Amygdala (tissue), 56 donors: ENCODE measurements around the gene TMBIM4.
"Not testable (repeated sequence)": the region's sequence is repeated elsewhere in the genome, so short reads cannot be mapped to it uniquely, and the experiment has no call there.

ENCODE experiments used
- DNase-seq, 56 donors: peaks; one replicate each; lab custom pipeline; 2025; lab: John Stamatoyannopoulos, UW

The TMBIM4 gene, protein sequence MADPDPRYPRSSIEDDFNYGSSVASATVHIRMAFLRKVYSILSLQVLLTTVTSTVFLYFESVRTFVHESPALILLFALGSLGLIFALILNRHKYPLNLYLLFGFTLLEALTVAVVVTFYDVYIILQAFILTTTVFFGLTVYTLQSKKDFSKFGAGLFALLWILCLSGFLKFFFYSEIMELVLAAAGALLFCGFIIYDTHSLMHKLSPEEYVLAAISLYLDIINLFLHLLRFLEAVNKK

GRCh38 chr12:66169221-66170170 lies at the start of gene TMBIM4:
TMBIM4 (minus strand) TSS chr12:66169996; CDS start chr12:66169951, 45 bp downstream.
- peak; percentile 31 to 96 (median 84) for DNase-seq

DNA sequence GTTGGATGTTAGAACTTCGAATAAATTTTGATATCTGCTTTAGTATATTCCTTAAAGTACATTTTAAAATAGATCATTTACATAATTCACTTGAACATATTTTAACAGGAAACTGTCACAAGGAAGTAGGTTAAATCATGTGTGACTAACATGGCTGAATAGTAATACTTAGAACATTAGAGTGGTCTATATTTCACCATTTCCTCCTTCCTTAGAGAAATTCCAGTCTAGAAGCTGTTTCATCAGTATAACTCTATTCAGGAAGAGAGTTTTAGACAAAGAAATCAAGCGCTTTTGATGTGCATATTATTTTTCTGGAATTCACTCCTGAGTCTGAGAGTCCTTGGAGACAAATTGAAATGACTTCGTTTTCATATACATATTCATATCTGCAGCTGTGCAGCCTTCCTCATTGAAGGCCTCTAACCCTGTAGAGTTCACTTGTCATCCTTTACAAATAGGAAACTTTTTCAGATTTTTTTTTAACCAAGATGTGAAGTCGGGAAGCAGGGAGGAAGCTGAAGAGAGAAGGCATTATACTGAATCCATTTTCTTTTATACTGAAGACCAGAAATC lies 47.6 kb upstream of the TMBIM4 start:
- no peak for DNase-seq

DNA sequence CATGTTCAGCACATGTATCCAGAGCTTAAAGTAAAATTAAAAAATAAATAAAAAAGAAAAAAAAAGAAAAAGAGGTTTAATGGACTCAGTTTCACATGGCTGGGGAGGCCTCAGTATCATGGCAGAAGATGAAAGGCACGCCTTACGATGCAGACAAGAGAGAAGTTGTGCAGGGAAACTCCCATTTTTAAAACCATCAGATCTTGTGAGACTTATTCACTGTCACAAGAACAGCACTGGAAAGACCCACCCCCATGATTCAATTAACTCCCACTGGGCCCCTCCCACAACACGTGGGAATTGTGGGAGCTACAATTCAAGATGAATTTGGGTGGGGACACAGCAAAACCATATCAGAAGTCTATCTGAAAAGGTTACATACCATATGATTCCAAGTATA lies 43.2 kb upstream of the TMBIM4 start:
- not testable (repeated sequence) for DNase-seq

GRCh38 chr12:66211573-66211972 lies 41.8 kb upstream of the TMBIM4 start:
- DNase-seq = not testable (repeated sequence)

- DNase-seq = no peak
These were observed 41.0 kb upstream of the TMBIM4 start for GRCh38 chr12:66210840-66211239.

DNA sequence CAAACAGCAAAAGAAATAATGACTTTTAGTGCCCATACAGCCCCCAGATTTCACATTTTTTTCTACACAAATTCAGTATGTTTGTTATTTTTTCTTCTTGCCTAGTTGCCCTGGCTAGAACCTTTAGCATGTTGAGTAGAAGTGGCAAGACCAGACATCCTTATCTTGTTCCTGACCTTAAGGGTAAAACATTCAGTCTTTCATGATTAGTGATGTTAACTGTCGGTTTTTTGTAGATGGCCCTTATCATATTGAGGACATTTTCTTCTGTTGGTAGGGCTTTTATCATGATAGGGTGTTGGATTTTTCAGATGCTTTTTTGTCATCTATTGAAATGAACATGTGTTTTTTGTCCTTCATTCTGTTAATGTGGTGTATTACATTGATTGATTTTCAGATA lies 36.3 kb upstream of the TMBIM4 start:
- DNase-seq = no peak

DNA sequence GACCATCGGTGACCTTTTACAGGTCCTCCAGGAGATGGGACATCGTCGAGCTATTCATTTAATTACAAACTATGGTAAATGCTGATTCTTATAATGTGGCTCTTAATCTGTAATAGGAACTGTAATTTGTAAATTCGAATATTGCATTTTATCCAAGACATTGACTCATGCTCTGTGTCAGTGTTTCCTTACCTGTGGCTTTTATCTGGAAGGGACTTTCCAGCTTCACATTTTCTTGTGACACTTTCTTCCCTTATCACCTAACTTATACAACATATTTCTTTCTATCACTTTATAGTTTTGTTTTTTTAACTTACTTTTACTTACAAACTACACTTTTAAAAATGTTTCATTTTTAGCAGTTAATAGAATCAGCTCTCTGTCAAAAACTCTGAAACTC lies 34.0 kb upstream of the TMBIM4 start:
- DNase-seq = no peak

DNA sequence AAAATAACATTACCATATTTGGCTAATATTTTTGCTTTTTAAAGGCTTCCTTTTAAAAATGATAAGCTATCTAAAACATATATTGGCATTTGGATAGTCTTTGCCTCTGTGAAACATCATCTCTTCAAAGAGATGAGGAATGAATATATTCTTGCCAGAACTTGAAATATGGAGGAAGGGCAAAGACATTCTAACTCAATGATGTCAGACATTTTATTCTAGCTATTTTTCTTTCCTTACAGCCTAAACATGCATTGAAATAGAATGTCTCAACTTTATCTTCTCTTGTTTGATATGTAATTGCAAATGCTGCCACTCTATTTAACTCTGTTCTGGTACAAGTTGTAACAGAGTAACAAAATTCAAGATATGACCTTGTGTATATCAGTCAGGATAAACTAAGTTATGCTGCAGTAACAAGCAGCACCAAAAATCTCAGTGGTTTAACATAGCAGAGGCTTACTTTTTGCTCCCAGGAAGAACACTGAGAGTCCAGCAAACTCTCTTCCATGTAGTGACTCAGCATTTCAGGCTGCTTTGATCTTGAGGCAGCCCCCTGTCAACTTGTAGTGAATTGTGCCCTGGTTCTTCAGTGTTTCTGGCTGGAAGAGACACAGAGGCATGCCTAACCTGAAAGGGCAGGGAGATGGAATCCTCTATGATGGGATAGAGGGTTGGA lies 30.2 kb upstream of the TMBIM4 start:
- DNase-seq = no peak

- no peak for DNase-seq
These were observed 29.3 kb upstream of the TMBIM4 start for GRCh38 chr12:66199141-66199540.

- DNase-seq = no peak
These were observed 27.7 kb upstream of the TMBIM4 start for GRCh38 chr12:66197495-66197921.

DNA sequence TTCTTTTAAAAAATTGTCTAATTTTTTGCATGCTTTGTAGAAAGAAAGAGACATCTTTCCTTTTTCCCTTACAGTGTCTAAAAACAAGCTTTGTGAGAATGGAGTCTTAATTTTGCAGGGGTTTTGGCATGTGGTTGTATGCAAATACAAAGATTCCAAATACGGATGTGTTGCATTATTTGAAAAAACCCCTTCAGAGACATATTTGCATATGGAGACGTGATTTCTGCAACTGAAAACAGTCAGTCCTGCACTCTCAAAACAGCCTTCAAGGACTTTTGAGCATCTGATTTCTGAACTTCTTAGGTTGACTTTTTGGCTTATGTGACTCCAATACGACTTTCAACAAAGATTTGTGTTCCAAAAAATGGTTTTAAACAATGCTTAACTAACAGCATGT lies 27.0 kb upstream of the TMBIM4 start:
- no peak for DNase-seq

GRCh38 chr12:66195242-66195641 lies 25.4 kb upstream of the TMBIM4 start:
- no peak for DNase-seq

GRCh38 chr12:66194122-66194521 lies 24.3 kb upstream of the TMBIM4 start:
- no peak for DNase-seq

- no peak for DNase-seq
These were observed 21.8 kb upstream of the TMBIM4 start for GRCh38 chr12:66191547-66192126.

- no peak for DNase-seq
These were observed 20.9 kb upstream of the TMBIM4 start for GRCh38 chr12:66190519-66191370.

DNA sequence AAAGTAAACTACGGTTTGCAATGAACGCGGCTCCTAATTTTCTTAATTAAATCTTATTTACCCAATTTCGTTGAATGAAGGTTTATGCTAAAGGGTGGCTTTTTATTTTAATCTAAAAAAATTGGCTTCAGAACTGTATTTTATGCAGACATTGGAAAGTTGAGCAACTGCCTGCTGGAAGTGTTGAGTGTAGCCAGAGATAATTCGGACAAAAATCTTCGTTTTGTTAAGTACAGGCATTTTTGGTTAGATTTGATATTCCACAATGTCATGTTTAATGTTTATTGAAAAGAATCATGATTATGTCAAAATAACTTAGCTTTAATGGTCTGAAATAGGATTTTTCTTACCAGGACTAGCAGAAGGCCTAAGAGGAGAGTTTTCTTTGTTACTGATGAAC lies 20.1 kb upstream of the TMBIM4 start:
- DNase-seq = no peak

DNA sequence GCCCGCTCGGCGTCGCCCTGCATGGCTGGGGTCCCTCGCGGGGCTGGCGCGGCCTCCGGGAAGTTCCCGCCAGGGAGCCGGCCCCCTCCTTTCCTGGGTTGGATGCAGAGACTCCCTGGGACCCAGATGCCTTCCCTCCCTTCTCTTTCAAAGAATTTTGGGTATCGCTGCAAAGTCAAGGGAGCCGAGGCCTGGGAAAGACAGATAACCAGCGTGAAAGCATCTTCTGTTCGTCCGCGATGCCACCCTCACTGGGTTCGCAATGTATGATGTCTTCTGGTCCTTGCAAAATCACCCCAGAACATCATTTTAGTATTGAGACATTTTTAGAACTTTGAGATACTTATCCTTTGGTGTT lies 19.7 kb upstream of the TMBIM4 start:
- DNase-seq = no peak

GRCh38 chr12:66188584-66189485 lies 19.0 kb upstream of the TMBIM4 start, which contains the start of gene IRAK3:
IRAK3 (plus strand) TSS chr12:66189214; CDS start chr12:66189300, 86 bp downstream.
- DNase-seq = peak in 27 of 56 donors; percentile 2 to 44 (median 10)
